WTC11 (cell line): ENCODE data around the gene KLK14. TPM values are rescaled to one million over a fixed set of nuclear protein-coding genes. Genes with fewer than 3 reads are reported as not detected.

ENCODE experiments used
- ATAC-seq: fragments of 200-7000 bp; cut with Tn5 transposase; 2 replicates; pipeline ENCODE4 v1.10.0; 2021; ENCODE audit warnings: mild to moderate bottlenecking, moderate library complexity
- CTCF ChIA-PET: fragments of 300-600 bp; sonication (Branson Sonifier 250); formaldehyde crosslinking; loops from one replicate; lab custom pipeline; 2021; ENCODE audit warnings: antibody characterized with exemption; lab: Charles Lee
- POLR2A ChIA-PET: fragments of 350-600 bp; sonication (Branson Sonifier 250); formaldehyde crosslinking; loops from one replicate; lab custom pipeline; 2021; ENCODE audit warnings: antibody characterized with exemption; lab: Charles Lee
- DNase-seq: peaks from one replicate; pipeline ENCODE4 v3.0.0; 2021; ENCODE audit warnings: low spot score
- H3K27ac Mint-ChIP-seq: 2 replicates; pipeline ENCODE4 v1.8.0; 2021; ENCODE audit warnings: mixed read lengths
- H3K27me3 Mint-ChIP-seq: 2 replicates; pipeline ENCODE4 v1.8.0; 2021; ENCODE audit warnings: low read depth, mild to moderate bottlenecking, moderate library complexity, mixed read lengths
- H3K36me3 Mint-ChIP-seq: 2 replicates; pipeline ENCODE4 v1.8.0; 2021; ENCODE audit warnings: mixed read lengths
- H3K4me1 Mint-ChIP-seq: 2 replicates; pipeline ENCODE4 v1.8.0; 2022; ENCODE audit warnings: mixed read lengths
- H3K4me3 Mint-ChIP-seq: 2 replicates; pipeline ENCODE4 v1.8.0; 2021; ENCODE audit warnings: mild to moderate bottlenecking, moderate library complexity, mixed read lengths
- H3K9me3 Mint-ChIP-seq: 2 replicates; pipeline ENCODE4 v1.8.0; 2021; ENCODE audit warnings: mixed read lengths
- EMX1 ChIP-seq: fragments of 250-450 bp; sonication (Bioruptor Pico); IDR thresholded peaks from 2 replicates; pipeline ENCODE4 v1.8.0; 2021; ENCODE audit warnings: mild to moderate bottlenecking
- FOXJ3 ChIP-seq: sonication (generic); formaldehyde crosslinking; IDR thresholded peaks from 2 replicates; pipeline ENCODE4 v1.9.0; 2021; ENCODE audit warnings: missing genetic modification reagents, mild to moderate bottlenecking, borderline replicate concordance
- FOXK1 ChIP-seq: sonication (generic); formaldehyde crosslinking; IDR thresholded peaks from 2 replicates; pipeline ENCODE4 v1.8.0; 2022; ENCODE audit warnings: mild to moderate bottlenecking, moderate library complexity, missing genetic modification reagents
- GRHL2 ChIP-seq: fragments of 250-450 bp; sonication (Bioruptor Pico); IDR thresholded peaks from 2 replicates; pipeline ENCODE4 v1.8.0; 2022; ENCODE audit warnings: mild to moderate bottlenecking, moderate library complexity; ENCODE audit not compliant: insufficient replicate concordance, severe bottlenecking
- JUN ChIP-seq: sonication (generic); formaldehyde crosslinking; IDR thresholded peaks from 2 replicates; pipeline ENCODE4 v1.8.0; 2023; ENCODE audit warnings: mild to moderate bottlenecking, missing genetic modification reagents
- PRRX2 ChIP-seq: fragments of 250-450 bp; sonication (Bioruptor Pico); IDR thresholded peaks from 2 replicates; pipeline ENCODE4 v1.8.0; 2021; ENCODE audit warnings: mild to moderate bottlenecking
- RELA ChIP-seq: sonication (generic); formaldehyde crosslinking; IDR thresholded peaks from 2 replicates; pipeline ENCODE4 v1.8.1; 2022; ENCODE audit warnings: missing genetic modification reagents, mild to moderate bottlenecking, borderline replicate concordance
- ZBTB21 ChIP-seq: sonication (generic); formaldehyde crosslinking; IDR thresholded peaks from 2 replicates; pipeline ENCODE4 v1.8.1; 2023; ENCODE audit warnings: mild to moderate bottlenecking, missing genetic modification reagents, borderline replicate concordance
- ZNF138 ChIP-seq: sonication (generic); formaldehyde crosslinking; conservative IDR thresholded peaks from 2 replicates; pipeline ENCODE4 v1.8.1; 2022; ENCODE audit warnings: mild to moderate bottlenecking, moderate library complexity, missing genetic modification reagents
- ZNF396 ChIP-seq: fragments of 250-450 bp; sonication (Bioruptor Pico); IDR thresholded peaks from 2 replicates; pipeline ENCODE4 v1.8.0; 2021; ENCODE audit warnings: mild to moderate bottlenecking, moderate library complexity, borderline replicate concordance
- ZNF423 ChIP-seq: fragments of 250-450 bp; sonication (Bioruptor Pico); IDR thresholded peaks from 2 replicates; pipeline ENCODE4 v2.1.2; 2022; ENCODE audit warnings: mild to moderate bottlenecking, moderate library complexity
- total RNA-seq: library from RNA; stranded (reverse); gene quantifications from 3 replicates; pipeline ENCODE4 v1.2.3, GENCODE V29; 2021
- TF ChIP-seq, protein P1 (sequence below): sonication (generic); formaldehyde crosslinking; IDR thresholded peaks from 2 replicates; pipeline ENCODE4 v1.8.1; 2023; ENCODE audit warnings: mild to moderate bottlenecking, missing genetic modification reagents, moderate library complexity
- TF ChIP-seq, protein P2 (sequence below): sonication (generic); formaldehyde crosslinking; conservative IDR thresholded peaks from 2 replicates; pipeline ENCODE4 v1.8.1; 2023; ENCODE audit warnings: mild to moderate bottlenecking, low read depth, missing genetic modification reagents, moderate library complexity
- TF ChIP-seq, protein P3 (sequence below): sonication (generic); formaldehyde crosslinking; IDR thresholded peaks from 2 replicates; pipeline ENCODE4 v1.8.1; 2023; ENCODE audit warnings: mild to moderate bottlenecking, missing genetic modification reagents, moderate library complexity
- TF ChIP-seq, protein P4 (sequence below): fragments of 250-450 bp; sonication (Bioruptor Pico); IDR thresholded peaks from 2 replicates; pipeline ENCODE4 v1.9.0; 2021; ENCODE audit warnings: mild to moderate bottlenecking
- TF ChIP-seq, protein P5 (sequence below): sonication (generic); formaldehyde crosslinking; IDR thresholded peaks from 2 replicates; pipeline ENCODE4 v1.8.1; 2022; ENCODE audit warnings: low read depth, missing genetic modification reagents, borderline replicate concordance
- TF ChIP-seq, protein P6 (sequence below): fragments of 250-450 bp; sonication (Bioruptor Pico); conservative IDR thresholded peaks from 2 replicates; pipeline ENCODE4 v1.9.0; 2021; ENCODE audit warnings: mild to moderate bottlenecking

Gene KLK14
- total RNA-seq, 1 experiment from 2014 or later, result 1.1 TPM

DNA sequence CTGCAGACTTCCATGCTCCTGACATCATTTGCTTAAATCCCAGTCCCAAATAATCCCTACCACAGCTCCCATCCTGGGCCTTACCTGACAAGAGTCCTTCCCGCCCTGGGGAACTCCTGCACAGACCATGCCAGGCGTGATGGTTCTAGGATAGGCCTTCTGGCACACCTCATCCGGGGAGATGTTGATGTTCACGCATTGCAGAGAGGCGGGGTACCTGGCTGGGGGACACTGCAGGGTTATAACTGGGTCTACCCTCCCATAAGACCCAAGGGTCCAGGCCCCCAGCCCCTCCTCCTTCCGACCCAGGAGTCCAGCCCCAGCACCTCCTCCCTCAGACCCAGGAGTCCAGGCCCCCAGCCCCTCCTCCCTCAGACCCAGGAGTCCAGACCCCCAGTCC, 4.0 kb downstream of the KLK14 start:
- DNase-seq, result no peak
- POLR2A ChIA-PET, result no interaction called here

DNA sequence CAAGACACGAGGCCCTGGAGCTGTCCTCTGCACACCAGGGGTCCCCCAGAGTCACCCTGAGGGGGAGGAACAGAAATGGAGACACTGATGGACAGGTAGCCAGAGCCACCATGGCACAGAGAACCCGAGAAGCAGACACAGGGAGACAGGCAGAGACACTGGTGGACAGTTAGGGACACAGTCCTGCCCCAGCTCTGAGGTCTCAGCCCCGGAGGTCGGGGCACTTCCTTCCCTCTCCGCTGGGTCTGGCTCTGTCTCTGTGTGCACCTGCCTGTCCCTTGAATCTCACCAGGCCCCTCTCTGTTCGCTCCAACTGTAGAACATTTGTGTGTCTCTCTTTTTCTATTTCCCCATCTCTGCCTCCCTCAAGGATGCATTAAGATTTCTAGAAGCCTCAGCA, 4.6 kb downstream of the KLK14 start:
- POLR2A ChIA-PET, result no interaction called here
- TF ChIP-seq EMX1 (CRISPR knock-in tag), result no peak
- no peak for TF ChIP-seq GRHL2 (CRISPR knock-in tag)
- no peak for TF ChIP-seq ZBTB21
- TF ChIP-seq, protein P1, sequence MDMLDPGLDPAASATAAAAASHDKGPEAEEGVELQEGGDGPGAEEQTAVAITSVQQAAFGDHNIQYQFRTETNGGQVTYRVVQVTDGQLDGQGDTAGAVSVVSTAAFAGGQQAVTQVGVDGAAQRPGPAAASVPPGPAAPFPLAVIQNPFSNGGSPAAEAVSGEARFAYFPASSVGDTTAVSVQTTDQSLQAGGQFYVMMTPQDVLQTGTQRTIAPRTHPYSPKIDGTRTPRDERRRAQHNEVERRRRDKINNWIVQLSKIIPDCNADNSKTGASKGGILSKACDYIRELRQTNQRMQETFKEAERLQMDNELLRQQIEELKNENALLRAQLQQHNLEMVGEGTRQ (CRISPR knock-in tag), result no peak
- no peak for TF ChIP-seq ZNF138 (CRISPR knock-in tag)
- no peak for TF ChIP-seq JUN (CRISPR knock-in tag)
- TF ChIP-seq, protein P2, sequence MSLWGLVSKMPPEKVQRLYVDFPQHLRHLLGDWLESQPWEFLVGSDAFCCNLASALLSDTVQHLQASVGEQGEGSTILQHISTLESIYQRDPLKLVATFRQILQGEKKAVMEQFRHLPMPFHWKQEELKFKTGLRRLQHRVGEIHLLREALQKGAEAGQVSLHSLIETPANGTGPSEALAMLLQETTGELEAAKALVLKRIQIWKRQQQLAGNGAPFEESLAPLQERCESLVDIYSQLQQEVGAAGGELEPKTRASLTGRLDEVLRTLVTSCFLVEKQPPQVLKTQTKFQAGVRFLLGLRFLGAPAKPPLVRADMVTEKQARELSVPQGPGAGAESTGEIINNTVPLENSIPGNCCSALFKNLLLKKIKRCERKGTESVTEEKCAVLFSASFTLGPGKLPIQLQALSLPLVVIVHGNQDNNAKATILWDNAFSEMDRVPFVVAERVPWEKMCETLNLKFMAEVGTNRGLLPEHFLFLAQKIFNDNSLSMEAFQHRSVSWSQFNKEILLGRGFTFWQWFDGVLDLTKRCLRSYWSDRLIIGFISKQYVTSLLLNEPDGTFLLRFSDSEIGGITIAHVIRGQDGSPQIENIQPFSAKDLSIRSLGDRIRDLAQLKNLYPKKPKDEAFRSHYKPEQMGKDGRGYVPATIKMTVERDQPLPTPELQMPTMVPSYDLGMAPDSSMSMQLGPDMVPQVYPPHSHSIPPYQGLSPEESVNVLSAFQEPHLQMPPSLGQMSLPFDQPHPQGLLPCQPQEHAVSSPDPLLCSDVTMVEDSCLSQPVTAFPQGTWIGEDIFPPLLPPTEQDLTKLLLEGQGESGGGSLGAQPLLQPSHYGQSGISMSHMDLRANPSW (CRISPR knock-in tag), result no peak
- TF ChIP-seq, protein P3, sequence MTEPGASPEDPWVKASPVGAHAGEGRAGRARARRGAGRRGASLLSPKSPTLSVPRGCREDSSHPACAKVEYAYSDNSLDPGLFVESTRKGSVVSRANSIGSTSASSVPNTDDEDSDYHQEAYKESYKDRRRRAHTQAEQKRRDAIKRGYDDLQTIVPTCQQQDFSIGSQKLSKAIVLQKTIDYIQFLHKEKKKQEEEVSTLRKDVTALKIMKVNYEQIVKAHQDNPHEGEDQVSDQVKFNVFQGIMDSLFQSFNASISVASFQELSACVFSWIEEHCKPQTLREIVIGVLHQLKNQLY (CRISPR knock-in tag), result no peak
- TF ChIP-seq PRRX2 (CRISPR knock-in tag), result no peak
- no peak for TF ChIP-seq FOXJ3 (CRISPR knock-in tag)
- TF ChIP-seq, protein P4, sequence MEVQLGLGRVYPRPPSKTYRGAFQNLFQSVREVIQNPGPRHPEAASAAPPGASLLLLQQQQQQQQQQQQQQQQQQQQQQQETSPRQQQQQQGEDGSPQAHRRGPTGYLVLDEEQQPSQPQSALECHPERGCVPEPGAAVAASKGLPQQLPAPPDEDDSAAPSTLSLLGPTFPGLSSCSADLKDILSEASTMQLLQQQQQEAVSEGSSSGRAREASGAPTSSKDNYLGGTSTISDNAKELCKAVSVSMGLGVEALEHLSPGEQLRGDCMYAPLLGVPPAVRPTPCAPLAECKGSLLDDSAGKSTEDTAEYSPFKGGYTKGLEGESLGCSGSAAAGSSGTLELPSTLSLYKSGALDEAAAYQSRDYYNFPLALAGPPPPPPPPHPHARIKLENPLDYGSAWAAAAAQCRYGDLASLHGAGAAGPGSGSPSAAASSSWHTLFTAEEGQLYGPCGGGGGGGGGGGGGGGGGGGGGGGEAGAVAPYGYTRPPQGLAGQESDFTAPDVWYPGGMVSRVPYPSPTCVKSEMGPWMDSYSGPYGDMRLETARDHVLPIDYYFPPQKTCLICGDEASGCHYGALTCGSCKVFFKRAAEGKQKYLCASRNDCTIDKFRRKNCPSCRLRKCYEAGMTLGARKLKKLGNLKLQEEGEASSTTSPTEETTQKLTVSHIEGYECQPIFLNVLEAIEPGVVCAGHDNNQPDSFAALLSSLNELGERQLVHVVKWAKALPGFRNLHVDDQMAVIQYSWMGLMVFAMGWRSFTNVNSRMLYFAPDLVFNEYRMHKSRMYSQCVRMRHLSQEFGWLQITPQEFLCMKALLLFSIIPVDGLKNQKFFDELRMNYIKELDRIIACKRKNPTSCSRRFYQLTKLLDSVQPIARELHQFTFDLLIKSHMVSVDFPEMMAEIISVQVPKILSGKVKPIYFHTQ (CRISPR knock-in tag), result no peak

More for the DNA sequence above, 4.0 kb downstream of the KLK14 start:
- Mint-ChIP-seq H3K4me1 (peaks cover 21% of the 10 kb centered on the region), H3K9me3 (peaks cover 8% of the 10 kb centered on the region), H3K27ac (no peak overlapping the region), H3K4me3 (no peak overlapping the region), H3K27me3 (peaks cover 4% of the 10 kb centered on the region; the same call in 1 of the 2 replicates), H3K36me3 (peaks cover 2% of the 10 kb centered on the region; the same call in 1 of the 2 replicates)
- no peak for ATAC-seq
- CTCF ChIA-PET, result interaction anchor here (1.6 kb wide), 1 partner anchor 16 kb away, joined by 7 read pairs; no protein-coding TSS in a partner anchor
- TF ChIP-seq FOXK1 (no peak), ZNF396 (CRISPR knock-in tag) (no peak), ZNF423 (CRISPR knock-in tag) (no peak), RELA (CRISPR knock-in tag) (no peak)
- TF ChIP-seq, protein P5, sequence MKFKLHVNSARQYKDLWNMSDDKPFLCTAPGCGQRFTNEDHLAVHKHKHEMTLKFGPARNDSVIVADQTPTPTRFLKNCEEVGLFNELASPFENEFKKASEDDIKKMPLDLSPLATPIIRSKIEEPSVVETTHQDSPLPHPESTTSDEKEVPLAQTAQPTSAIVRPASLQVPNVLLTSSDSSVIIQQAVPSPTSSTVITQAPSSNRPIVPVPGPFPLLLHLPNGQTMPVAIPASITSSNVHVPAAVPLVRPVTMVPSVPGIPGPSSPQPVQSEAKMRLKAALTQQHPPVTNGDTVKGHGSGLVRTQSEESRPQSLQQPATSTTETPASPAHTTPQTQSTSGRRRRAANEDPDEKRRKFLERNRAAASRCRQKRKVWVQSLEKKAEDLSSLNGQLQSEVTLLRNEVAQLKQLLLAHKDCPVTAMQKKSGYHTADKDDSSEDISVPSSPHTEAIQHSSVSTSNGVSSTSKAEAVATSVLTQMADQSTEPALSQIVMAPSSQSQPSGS, result no peak
- TF ChIP-seq, protein P4 (CRISPR knock-in tag), result no peak
- TF ChIP-seq, protein P6, sequence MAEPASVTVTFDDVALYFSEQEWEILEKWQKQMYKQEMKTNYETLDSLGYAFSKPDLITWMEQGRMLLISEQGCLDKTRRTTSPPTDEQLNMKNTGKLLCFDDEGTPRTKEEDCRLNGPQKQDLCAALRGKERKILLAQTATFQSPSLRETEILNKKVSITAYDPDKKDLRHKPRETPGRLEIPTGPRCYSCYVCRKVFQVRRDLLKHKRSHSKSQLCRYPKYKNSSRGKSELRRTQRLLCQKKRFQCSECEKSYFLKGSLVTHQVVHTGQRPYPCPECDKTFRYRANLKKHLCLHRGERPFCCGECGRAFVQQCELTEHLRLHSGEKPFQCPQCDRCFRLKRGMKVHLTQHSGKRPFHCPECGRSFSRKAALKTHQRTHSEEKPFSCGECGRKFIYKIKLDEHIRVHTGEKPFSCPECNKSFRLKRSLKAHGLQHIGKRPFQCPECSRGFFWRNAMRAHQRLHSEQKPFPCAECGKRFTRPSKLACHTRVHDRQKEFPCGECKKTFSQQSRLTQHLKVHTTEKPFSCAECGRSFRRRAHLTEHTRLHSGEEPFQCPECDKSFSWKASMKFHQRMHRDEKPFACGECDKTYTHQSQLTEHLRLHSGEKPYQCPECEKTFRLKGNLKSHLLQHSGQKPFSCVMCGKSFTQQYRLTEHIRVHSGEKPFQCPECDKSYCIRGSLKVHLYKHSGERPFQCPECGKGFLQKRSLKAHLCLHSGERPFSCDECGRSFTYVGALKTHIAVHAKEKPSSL (CRISPR knock-in tag), result no peak

More for the DNA sequence above, 4.6 kb downstream of the KLK14 start:
- H3K27me3 Mint-ChIP-seq, result peaks cover 10% of the 10 kb centered on the region; the same call in 1 of the 2 replicates
- no peak for DNase-seq
- H3K36me3 Mint-ChIP-seq, result peaks cover 8% of the 10 kb centered on the region
- H3K4me1 Mint-ChIP-seq, result peaks cover 17% of the 10 kb centered on the region
- H3K9me3 Mint-ChIP-seq, result peaks cover 14% of the 10 kb centered on the region
- CTCF ChIA-PET, result interaction anchor here (0.7 to 1.6 kb wide), 3 partner anchors 9 to 61 kb away, joined by 3 to 7 read pairs (median 4); no protein-coding TSS in a partner anchor
- no peak overlapping the region for H3K27ac Mint-ChIP-seq
- no peak for ATAC-seq
- H3K4me3 Mint-ChIP-seq, result no peak overlapping the region
